Measurements from ENCODE around the gene WTIP. TPM values are rescaled to one million over a fixed set of nuclear protein-coding genes. Genes with fewer than 3 reads are reported as not detected.

Gene WTIP
- total RNA-seq, 1 donor = 21.8 TPM

DNA sequence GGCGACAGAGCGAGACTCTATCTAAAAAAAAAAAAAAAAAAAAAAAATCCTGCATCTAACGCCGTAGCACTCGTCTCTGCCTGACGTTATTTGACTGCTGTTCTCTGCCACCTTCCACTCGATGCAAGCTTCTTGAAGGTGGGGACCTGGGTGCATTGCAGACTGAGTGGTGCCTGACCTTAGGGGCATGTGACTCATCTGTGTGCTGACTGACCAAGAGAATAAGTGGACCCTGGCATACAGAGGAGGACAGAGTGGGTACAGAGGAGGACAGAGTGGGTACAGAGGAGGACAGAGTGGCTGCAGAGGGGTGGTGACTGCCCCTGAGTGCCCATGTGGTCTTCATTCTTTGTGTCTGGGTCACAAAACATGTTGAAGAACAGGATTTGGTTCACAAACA lies 7.6 kb downstream of the WTIP start:
- no peak overlapping the region for H3K4me3 ChIP-seq (ENCODE audit: low read depth, low read length)
- TF ChIP-seq, protein P1, sequence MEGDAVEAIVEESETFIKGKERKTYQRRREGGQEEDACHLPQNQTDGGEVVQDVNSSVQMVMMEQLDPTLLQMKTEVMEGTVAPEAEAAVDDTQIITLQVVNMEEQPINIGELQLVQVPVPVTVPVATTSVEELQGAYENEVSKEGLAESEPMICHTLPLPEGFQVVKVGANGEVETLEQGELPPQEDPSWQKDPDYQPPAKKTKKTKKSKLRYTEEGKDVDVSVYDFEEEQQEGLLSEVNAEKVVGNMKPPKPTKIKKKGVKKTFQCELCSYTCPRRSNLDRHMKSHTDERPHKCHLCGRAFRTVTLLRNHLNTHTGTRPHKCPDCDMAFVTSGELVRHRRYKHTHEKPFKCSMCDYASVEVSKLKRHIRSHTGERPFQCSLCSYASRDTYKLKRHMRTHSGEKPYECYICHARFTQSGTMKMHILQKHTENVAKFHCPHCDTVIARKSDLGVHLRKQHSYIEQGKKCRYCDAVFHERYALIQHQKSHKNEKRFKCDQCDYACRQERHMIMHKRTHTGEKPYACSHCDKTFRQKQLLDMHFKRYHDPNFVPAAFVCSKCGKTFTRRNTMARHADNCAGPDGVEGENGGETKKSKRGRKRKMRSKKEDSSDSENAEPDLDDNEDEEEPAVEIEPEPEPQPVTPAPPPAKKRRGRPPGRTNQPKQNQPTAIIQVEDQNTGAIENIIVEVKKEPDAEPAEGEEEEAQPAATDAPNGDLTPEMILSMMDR (IDR thresholded peaks at IDR 0.05; ENCODE audit: insufficient read depth, low read length) = no peak
- DNase-seq (ENCODE audit: low read depth) = no peak

GRCh38 chr19:34490141-34490766 lies 8.7 kb downstream of the WTIP start:
- H3K4me3 ChIP-seq (ENCODE audit: low read depth, low read length) = no peak overlapping the region
- DNase-seq (ENCODE audit: low read depth) = no peak
- TF ChIP-seq, protein P1 (IDR thresholded peaks at IDR 0.05; ENCODE audit: insufficient read depth, low read length) = no peak

DNA sequence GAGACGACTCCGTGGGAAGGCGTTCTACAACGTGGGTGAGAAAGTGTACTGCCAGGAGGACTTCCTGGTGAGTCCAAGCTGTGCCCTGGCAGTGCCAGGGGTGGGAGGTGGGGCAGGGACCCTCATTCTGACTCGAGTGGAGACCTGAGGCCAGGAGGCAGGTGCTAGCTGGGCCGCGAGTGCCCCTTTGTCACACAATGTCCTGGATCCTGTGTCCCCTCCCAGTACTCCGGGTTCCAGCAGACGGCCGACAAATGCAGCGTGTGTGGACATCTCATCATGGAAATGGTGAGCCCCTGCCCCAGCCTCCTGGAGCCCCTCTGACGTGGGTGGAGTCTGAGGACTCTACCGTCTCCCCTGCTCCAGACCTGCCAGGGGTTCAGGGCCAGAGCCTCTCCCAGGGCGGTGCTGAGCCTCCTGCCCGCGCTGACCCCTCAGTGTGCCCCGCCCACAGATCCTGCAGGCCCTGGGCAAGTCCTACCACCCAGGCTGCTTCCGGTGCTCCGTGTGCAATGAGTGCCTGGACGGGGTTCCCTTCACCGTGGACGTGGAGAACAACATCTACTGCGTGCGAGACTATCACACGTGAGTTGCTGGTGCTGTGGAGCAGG lies 11.6 kb downstream of the WTIP start:
- no peak overlapping the region for H3K4me3 ChIP-seq (ENCODE audit: low read depth, low read length)
- DNase-seq (ENCODE audit: low read depth) = no peak
- TF ChIP-seq, protein P1 (IDR thresholded peaks at IDR 0.05; ENCODE audit: insufficient read depth, low read length) = no peak

DNA sequence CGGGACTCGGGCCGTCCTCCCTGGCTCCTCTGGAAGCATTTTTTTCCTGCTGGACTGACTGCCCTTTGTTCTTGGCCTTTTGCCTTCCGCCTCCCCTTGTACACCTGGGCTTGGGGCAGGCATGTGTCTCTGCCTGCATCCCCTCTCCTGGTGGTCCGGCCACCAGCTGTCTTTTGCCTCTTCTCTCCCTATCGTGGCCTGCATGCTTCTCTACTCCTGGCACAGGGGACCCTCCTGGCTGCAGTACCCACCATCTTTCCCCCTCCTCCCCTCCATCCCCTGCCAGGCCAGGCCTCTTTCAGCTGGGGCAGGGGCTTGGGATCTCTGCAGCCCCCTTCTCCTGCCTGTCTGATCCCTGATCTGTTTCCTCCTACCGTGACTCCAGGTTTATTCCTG lies 12.1 kb downstream of the WTIP start:
- DNase-seq (ENCODE audit: low read depth) = no peak
- no peak overlapping the region for H3K4me3 ChIP-seq (ENCODE audit: low read depth, low read length)
- TF ChIP-seq, protein P1 (IDR thresholded peaks at IDR 0.05; ENCODE audit: insufficient read depth, low read length) = no peak

DNA sequence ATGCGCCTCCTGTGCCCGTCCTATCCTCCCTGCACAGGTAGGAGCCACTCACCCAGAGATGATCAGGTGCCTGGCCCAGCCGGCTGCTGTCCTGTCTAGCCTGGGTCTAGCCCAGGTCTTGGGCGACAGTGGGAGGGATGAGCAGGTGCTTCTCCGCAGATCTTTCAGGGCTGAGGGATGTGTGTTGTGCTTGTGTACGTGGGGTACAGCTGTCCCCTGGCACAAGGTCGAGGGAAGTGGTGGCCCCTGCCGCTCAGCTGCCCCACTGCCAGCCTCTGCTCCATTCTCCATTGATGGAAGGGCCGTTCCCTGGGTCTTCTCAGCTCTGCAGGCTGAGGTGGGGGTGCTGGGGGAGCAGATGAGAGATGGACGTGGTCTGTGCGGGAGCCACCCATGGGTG lies 13.0 kb downstream of the WTIP start:
- no peak overlapping the region for H3K4me3 ChIP-seq (ENCODE audit: low read depth, low read length)
- no peak for DNase-seq (ENCODE audit: low read depth)
- TF ChIP-seq, protein P1 (IDR thresholded peaks at IDR 0.05; ENCODE audit: insufficient read depth, low read length) = no peak

- H3K4me3 ChIP-seq (ENCODE audit: low read depth, low read length) = no peak overlapping the region
- no peak for DNase-seq (ENCODE audit: low read depth)
- TF ChIP-seq, protein P1 (IDR thresholded peaks at IDR 0.05; ENCODE audit: insufficient read depth, low read length) = no peak
Observed at GRCh38 chr19:34495416-34495815, 13.9 kb downstream of the WTIP start.

Measured in fibroblast of the aortic adventitia (primary cell).